22Rv1 (cell line): ENCODE data around the gene TSPAN1.

ENCODE experiments used
- ZFX ChIP-seq: fragments of 450-650 bp; IDR thresholded peaks from 2 replicates; pipeline ENCODE4 v1.6.1; 2017; ENCODE audit warnings: antibody characterized with exemption, borderline replicate concordance
- TF ChIP-seq, protein P1 (sequence below): fragments of 450-650 bp; IDR thresholded peaks from 2 replicates; pipeline ENCODE4 v1.5.1; 2017; ENCODE audit warnings: mild to moderate bottlenecking

GRCh38 chr1:46132529-46133180 lies 42.2 kb upstream of the TSPAN1 start, which contains the start of gene PIK3R3:
- TF ChIP-seq, protein P1, sequence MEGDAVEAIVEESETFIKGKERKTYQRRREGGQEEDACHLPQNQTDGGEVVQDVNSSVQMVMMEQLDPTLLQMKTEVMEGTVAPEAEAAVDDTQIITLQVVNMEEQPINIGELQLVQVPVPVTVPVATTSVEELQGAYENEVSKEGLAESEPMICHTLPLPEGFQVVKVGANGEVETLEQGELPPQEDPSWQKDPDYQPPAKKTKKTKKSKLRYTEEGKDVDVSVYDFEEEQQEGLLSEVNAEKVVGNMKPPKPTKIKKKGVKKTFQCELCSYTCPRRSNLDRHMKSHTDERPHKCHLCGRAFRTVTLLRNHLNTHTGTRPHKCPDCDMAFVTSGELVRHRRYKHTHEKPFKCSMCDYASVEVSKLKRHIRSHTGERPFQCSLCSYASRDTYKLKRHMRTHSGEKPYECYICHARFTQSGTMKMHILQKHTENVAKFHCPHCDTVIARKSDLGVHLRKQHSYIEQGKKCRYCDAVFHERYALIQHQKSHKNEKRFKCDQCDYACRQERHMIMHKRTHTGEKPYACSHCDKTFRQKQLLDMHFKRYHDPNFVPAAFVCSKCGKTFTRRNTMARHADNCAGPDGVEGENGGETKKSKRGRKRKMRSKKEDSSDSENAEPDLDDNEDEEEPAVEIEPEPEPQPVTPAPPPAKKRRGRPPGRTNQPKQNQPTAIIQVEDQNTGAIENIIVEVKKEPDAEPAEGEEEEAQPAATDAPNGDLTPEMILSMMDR: no peak
- no peak for TF ChIP-seq ZFX
